Endodermal cell (in vitro differentiated cells): Measurements from ENCODE around the gene SLC22A31. TPM values are rescaled to one million over a fixed set of nuclear protein-coding genes. Genes with fewer than 3 reads are reported as not detected.

Experiments
- DNase-seq: peaks from one replicate; pipeline ENCODE4 v3.0.0-alpha.2; 2017
- H3K27ac ChIP-seq: 2 replicates; pipeline ENCODE4 v1.5.1; 2013; ENCODE audit warnings: mild to moderate bottlenecking, low read depth, low read length, moderate library complexity
- H3K27me3 ChIP-seq: 2 replicates; pipeline ENCODE4 v1.6.1; 2013; ENCODE audit warnings: mild to moderate bottlenecking, low read length, moderate library complexity; ENCODE audit not compliant: insufficient read depth, control insufficient read depth, poor library complexity, severe bottlenecking
- H3K36me3 ChIP-seq: 2 replicates; pipeline ENCODE4 v1.7.0; 2013; ENCODE audit warnings: mild to moderate bottlenecking, low read length, moderate library complexity; ENCODE audit not compliant: control insufficient read depth, insufficient read depth
- H3K4me1 ChIP-seq: one replicate; pipeline ENCODE4 v1.7.0; 2013; ENCODE audit warnings: low read length; ENCODE audit not compliant: control insufficient read depth, insufficient read depth
- H3K4me3 ChIP-seq: 2 replicates; pipeline ENCODE4 v1.5.1; 2013; ENCODE audit warnings: mild to moderate bottlenecking, low read length, moderate library complexity
- H3K9ac ChIP-seq: 2 replicates; pipeline ENCODE4 v1.6.1; 2013; ENCODE audit warnings: mild to moderate bottlenecking, low read length, moderate library complexity; ENCODE audit not compliant: poor library complexity, severe bottlenecking; ENCODE audit errors: extremely low read depth
- H3K9me3 ChIP-seq: 2 replicates; pipeline ENCODE4 v1.6.1; 2013; ENCODE audit warnings: mild to moderate bottlenecking, low read length, moderate library complexity; ENCODE audit not compliant: control insufficient read depth
- H3K27ac Mint-ChIP-seq: 2 replicates; pipeline ENCODE4 v1.8.0; 2020; ENCODE audit warnings: mixed read lengths
- H3K27me3 Mint-ChIP-seq: 2 replicates; pipeline ENCODE4 v1.8.0; 2021; ENCODE audit warnings: mild to moderate bottlenecking, mixed read lengths; ENCODE audit not compliant: insufficient read depth
- H3K36me3 Mint-ChIP-seq: 2 replicates; pipeline ENCODE4 v1.8.0; 2020; ENCODE audit warnings: low read depth, mixed read lengths
- H3K4me1 Mint-ChIP-seq: 2 replicates; pipeline ENCODE4 v1.8.0; 2020; ENCODE audit warnings: mixed read lengths
- H3K4me3 Mint-ChIP-seq: 2 replicates; pipeline ENCODE4 v1.8.0; 2020; ENCODE audit warnings: mild to moderate bottlenecking, moderate library complexity, mixed read lengths
- H3K9me3 Mint-ChIP-seq: 2 replicates; pipeline ENCODE4 v1.8.0; 2020; ENCODE audit warnings: mild to moderate bottlenecking, mixed read lengths
- CTCF ChIP-seq: fragments of 200-600 bp; sonication (generic); conservative IDR thresholded peaks from 2 replicates; pipeline ENCODE4 v1.5.0; 2021; ENCODE audit warnings: antibody characterized with exemption, mild to moderate bottlenecking
- WGBS, 2 experiments: methylation state at CpG; one replicate each; pipeline versions ENCODE4 v1.1.5 to v1.1.7; 2013; ENCODE audit warnings: missing lambda C conversion rate in 2 of 2, mixed read lengths in 1 of 2; ENCODE audit not compliant: insufficient coverage in 1 of 2, insufficient read length in 1 of 2; 5-methylcytosine and 5-hydroxymethylcytosine counted together
- total RNA-seq, 2 donors: library from RNA; stranded (reverse); fragmentation: NEBNext Ultra II Directional in 1 of 2; extraction: Animal tissue kit (Norgen Biotek cat#: 25700) in 1 of 2; gene quantifications; 2 replicates in 1 of 2; 3 replicates in 1 of 2; pipeline ENCODE4 v1.2.1, GENCODE V29; 2021

Gene SLC22A31
- total RNA-seq, 2 donors from 2014 or later, result 9.7 to 33.9 TPM

GRCh38 chr16:89172171-89172527 is 28.2 kb downstream of the SLC22A31 start:
- Mint-ChIP-seq H3K27me3 (peaks cover 29% of the 10 kb centered on the region), H3K4me1 (peaks cover 4% of the 10 kb centered on the region), H3K36me3 (no peaks in the 10 kb centered on the region), H3K27ac (no peak overlapping the region), H3K4me3 (no peak overlapping the region), H3K9me3 (no peaks in the 10 kb centered on the region)
- no peak for DNase-seq
- H3K36me3 ChIP-seq, result no peaks in the 10 kb centered on the region
- no peak overlapping the region for H3K9ac ChIP-seq
- peaks cover 38% of the 10 kb centered on the region for H3K27me3 ChIP-seq
- H3K4me1 ChIP-seq, result peaks cover 2% of the 10 kb centered on the region
- TF ChIP-seq CTCF, result no peak
- no peak overlapping the region for H3K27ac ChIP-seq
- H3K9me3 ChIP-seq, result no peaks in the 10 kb centered on the region
- WGBS, 2 experiments, result 90 to 95% methylated on average over 8 to 10 of the region's 11 CpGs
- H3K4me3 ChIP-seq, result no peak overlapping the region

GRCh38 chr16:89171216-89172170 is 28.8 kb downstream of the SLC22A31 start, which contains the start of gene CDH15:
CDH15 (plus strand) TSS chr16:89171748; CDS start chr16:89171832, 84 bp downstream.
- Histone ChIP-seq H3K4me3 (no peak within 1 kb of the TSS), H3K9ac (no peak within 1 kb of the TSS), H3K36me3 (no peaks in the 10 kb centered on the region), H3K27ac (no peak within 1 kb of the TSS), H3K4me1 (peaks cover 2% of the 10 kb centered on the region), H3K9me3 (no peaks in the 10 kb centered on the region), H3K27me3 (peaks cover 38% of the 10 kb centered on the region)
- Mint-ChIP-seq H3K4me3 (peak within 1 kb of the TSS; percentile 34), H3K27me3 (peaks cover 29% of the 10 kb centered on the region), H3K9me3 (no peaks in the 10 kb centered on the region), H3K27ac (no peak within 1 kb of the TSS), H3K4me1 (peaks cover 4% of the 10 kb centered on the region), H3K36me3 (no peaks in the 10 kb centered on the region)
- peak; percentile 100 for DNase-seq
- TF ChIP-seq CTCF, result no peak
- WGBS, 2 experiments, result 8% methylated on average over 24 to 60 of the region's 74 CpGs

GRCh38 chr16:89170346-89171215 is 29.8 kb downstream of the SLC22A31 start:
- no peaks in the 10 kb centered on the region for H3K9me3 ChIP-seq
- peak overlapping the region; percentile 34 for H3K4me3 Mint-ChIP-seq
- no peak overlapping the region for H3K4me3 ChIP-seq
- H3K9ac ChIP-seq, result no peak overlapping the region
- WGBS, 2 experiments, result 33 to 35% methylated on average over 21 to 34 of the region's 34 CpGs
- H3K9me3 Mint-ChIP-seq, result no peaks in the 10 kb centered on the region
- no peaks in the 10 kb centered on the region for H3K36me3 Mint-ChIP-seq
- peaks cover 2% of the 10 kb centered on the region for H3K4me1 ChIP-seq
- DNase-seq, result peak; percentile 92
- no peak overlapping the region for H3K27ac Mint-ChIP-seq
- no peak overlapping the region for H3K27ac ChIP-seq
- H3K36me3 ChIP-seq, result no peaks in the 10 kb centered on the region
- H3K4me1 Mint-ChIP-seq, result peaks cover 4% of the 10 kb centered on the region
- peak; percentile 23 for TF ChIP-seq CTCF
- peaks cover 29% of the 10 kb centered on the region for H3K27me3 Mint-ChIP-seq
- H3K27me3 ChIP-seq, result peaks cover 38% of the 10 kb centered on the region
